IMR-90 (cell line): ENCODE data around the gene CDRT15L2.
"Not testable (repeated sequence)": the region's sequence is repeated elsewhere in the genome, so short reads cannot be mapped to it uniquely, and the experiment has no call there.

ENCODE experiments used
- MXI1 ChIP-seq: IDR thresholded peaks from 2 replicates; pipeline ENCODE4 v1.6.1; 2012; ENCODE audit warnings: low read depth, mild to moderate bottlenecking, low read length, moderate library complexity, borderline replicate concordance
- POLR2A ChIP-seq: IDR thresholded peaks from 2 replicates; pipeline ENCODE4 v1.6.1; 2012; ENCODE audit warnings: mild to moderate bottlenecking, low read depth, low read length
- TF ChIP-seq, protein P1 (sequence below): conservative IDR thresholded peaks from 2 replicates; pipeline ENCODE4 v1.5.1; 2012; ENCODE audit warnings: mild to moderate bottlenecking, low read depth, low read length, improper control_type of control experiment

DNA sequence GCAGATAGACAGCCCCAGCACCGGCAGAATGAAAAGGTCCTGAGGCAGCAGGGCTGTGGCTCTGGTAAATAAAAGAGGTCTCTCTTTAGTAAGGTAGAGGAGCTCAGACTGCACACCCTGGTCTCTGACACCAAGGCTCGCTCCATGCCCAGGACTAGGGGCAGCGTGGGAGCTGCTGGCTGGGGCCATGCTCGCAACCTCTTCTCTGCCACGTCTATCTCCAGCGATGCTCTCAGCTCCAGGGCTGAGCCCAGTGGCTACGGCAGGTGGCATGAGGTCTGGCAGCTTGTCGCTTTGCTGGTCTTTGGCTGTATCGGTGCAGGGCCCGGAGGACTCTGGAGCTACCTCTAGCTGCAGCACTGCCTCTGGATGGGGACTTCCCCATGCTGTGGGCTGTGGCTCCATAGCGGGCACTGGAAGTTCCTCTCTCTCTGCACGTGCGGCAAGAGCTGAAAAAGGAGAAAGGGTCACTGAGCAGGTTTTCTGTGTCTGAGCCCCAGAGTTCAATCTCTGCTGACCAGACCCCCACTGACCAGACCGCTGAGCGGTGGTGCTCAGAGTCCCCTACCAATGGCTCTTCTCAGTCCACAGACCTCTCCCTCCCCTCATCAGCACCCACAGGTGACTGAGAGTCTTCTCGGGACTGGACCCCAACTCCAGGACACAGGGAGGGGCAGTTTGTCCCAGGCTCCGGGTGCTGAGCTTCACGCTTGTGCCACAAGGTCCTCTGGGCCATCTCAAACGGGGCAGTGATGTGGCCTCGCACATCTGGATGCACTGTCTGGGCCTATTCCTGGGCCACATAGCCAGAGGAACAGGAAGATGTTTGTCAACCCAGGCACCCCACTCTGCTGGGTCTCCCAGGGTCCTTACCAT, 24.2 kb upstream of the CDRT15L2 start:
- TF ChIP-seq, protein P1, sequence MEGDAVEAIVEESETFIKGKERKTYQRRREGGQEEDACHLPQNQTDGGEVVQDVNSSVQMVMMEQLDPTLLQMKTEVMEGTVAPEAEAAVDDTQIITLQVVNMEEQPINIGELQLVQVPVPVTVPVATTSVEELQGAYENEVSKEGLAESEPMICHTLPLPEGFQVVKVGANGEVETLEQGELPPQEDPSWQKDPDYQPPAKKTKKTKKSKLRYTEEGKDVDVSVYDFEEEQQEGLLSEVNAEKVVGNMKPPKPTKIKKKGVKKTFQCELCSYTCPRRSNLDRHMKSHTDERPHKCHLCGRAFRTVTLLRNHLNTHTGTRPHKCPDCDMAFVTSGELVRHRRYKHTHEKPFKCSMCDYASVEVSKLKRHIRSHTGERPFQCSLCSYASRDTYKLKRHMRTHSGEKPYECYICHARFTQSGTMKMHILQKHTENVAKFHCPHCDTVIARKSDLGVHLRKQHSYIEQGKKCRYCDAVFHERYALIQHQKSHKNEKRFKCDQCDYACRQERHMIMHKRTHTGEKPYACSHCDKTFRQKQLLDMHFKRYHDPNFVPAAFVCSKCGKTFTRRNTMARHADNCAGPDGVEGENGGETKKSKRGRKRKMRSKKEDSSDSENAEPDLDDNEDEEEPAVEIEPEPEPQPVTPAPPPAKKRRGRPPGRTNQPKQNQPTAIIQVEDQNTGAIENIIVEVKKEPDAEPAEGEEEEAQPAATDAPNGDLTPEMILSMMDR = not testable (repeated sequence)
- not testable (repeated sequence) for TF ChIP-seq MXI1, POLR2A
